ENCODE data around the gene HSPB8.

HSPB8 gene

DNA sequence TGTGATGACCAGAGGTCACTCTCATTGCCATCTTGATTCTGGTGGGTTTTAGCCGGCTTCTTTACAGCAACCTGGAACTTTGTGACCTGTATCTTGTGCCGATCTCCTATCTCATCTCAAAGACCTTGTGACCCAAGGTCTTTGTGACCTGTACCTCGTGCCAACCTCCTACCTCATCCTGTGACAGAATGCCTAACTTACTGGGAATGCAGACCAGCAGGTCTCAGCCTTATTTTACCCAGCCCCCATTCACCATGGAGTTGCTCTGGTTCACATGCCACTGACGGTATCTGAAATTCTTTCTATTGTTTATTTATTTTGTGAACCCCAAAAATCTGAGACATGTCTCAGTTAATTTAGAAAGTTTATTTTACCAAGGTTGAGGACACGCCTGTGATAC is 7.4 kb upstream of the HSPB8 start:
- no peak for DNase-seq (ENCODE audit: low read depth, low spot score)

DNA sequence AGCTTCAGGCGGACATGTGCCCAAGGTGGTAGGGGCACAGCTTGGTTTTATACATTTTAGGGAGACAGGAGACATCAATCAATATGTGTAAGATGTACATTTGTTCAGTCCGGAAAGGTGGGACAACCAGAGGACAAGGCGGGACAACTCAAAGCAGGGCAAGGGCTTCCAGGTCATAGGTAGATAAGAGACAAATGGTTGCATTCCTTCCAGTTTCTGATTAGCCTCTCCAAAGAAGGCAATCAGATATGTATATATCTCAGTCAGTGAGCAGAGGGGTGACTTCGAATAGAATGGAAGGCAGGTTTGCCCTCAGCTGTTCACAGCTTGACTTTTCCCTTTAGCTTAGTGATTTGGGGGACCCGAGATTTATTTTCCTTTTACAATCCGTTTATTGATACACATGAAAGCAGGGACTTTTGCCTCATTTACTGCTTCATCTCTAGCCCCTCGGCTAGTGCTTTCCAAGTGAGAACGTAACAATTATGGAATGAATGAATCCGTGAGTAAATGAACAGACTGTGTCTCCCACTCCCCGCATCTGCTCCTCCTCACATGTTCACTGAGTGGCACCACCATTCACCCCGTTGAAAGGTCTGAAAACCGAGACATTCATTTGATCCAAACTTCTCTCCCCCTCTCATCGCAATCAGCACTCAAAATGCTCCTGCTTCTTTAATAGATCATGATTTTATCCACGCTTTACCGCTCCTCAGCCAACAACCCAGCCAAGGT is 6.9 kb upstream of the HSPB8 start:
- DNase-seq (ENCODE audit: low read depth, low spot score) = no peak

DNA sequence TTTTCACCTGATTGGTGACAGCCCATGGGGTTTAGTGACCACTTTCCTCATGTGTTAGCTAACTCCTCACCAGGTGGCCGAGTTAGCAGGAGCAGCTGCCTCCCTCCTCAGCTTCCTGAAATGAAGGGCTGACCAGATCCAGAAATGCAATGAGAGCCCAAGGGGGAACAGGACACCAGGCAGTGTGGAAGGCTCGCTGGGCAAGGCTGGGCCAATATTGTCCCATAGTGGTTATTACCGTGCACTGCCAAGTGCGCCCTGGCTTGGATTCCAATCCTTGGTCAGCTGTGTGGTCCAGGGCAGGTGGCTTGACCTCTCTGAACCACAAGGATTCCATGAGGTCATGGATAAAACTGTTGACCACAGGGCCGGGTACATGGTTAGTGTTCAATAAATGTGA is 3.6 kb upstream of the HSPB8 start:
- DNase-seq (ENCODE audit: low read depth, low spot score) = no peak

DNA sequence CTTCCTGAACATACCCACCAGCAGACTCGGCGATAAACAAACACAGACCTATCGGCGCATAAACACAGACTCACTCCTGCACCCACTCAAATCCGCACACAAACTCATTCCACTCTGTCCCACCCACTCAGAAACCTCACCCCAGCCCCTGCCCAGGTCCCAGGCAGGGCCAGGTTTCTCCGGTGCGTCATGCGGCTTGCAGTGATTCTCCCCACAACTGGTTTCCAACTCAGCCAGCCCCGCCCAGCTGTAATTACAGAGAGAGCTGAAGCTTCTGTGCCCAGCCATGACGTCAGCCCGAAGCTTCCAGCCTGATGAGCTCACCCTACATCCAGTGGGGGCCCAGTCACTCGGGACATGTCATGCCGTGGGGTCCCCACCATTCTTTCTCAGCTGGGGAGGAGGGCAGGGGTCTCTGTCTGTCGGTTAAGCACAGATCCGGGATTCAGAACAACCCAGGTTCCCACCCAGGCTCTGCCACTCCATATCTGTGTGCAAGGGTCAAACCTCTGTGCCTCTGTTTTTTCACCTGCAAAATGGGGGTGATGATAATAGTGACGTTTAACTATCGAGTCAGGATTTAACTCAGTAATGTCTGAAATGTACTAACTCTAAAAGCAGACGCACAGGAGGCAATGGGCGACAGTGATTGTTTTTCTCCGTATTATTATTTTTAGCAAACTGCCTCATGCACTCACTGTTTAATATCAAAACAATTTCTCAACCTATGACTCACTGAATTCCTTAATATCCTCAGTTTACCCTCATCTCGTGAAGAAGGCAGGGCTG is 2.3 kb upstream of the HSPB8 start:
- peak; percentile 90 for DNase-seq (ENCODE audit: low read depth, low spot score)

DNA sequence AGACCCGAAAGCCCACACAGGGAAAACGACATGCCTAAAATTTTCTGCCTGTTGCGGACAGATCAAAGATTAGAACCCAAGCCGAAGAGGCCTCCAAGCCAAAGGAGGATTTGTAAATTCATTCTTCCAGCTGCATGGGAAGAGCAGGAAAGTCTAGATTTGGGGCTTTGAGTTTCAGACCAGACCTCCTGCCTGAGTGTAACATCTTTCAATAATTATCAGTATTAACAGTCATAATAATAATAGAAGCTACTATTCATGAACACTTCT is 1.7 kb upstream of the HSPB8 start:
- DNase-seq (ENCODE audit: low read depth, low spot score) = no peak

DNA sequence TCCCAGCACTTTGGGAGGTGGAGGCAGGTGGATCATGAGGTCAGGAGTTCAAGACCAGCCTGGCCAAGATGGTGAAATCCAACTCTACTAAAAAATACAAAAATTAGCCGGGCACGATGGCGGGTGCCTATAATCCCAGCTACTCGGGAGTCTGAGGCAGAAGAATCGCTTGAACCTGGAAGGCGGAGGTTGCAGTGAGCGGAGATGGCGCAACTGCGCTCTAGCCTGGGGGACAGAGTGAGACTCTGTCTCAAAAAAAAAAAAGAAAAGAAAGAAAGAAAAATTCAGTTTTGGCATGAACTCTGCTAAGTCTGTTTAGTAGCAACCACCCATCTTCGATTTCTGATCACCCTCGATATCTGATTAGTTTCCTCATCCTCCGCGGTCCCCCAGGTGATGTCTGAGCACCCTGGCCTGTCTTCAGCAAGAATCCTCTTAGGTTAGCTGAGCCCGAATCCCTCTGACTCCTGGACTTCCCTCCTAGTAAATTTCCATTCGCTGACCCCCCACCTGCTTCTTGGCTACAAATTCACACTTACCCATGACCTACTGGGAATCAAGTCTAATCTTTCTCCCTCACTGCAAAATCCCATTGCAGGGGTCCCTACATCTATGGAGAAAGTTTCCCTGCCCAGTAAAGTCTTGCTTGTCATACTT is 879 bp upstream of the HSPB8 start:
- DNase-seq (ENCODE audit: low read depth, low spot score) = no peak

DNA sequence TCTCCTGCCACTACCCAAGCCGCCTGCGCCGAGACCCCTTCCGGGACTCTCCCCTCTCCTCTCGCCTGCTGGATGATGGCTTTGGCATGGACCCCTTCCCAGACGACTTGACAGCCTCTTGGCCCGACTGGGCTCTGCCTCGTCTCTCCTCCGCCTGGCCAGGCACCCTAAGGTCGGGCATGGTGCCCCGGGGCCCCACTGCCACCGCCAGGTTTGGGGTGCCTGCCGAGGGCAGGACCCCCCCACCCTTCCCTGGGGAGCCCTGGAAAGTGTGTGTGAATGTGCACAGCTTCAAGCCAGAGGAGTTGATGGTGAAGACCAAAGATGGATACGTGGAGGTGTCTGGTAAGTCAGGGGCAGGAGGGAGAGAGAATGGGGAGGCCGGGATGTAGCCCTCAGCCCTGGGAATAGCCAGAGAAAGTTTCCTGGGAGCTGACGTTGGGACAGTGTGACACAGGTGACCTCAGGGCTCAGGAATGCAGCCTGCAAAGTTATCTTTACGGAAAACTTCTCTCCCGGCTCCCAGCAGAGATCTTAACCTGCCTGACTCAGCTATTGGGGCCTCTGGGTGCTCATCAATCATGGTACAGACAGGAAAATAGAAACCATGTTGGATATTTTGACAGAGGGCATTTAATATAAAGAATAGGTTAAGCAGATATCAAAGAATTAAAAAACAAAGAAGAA is 747 bp downstream of the HSPB8 start:
- peak; percentile 90 for DNase-seq (ENCODE audit: low read depth, low spot score)

DNA sequence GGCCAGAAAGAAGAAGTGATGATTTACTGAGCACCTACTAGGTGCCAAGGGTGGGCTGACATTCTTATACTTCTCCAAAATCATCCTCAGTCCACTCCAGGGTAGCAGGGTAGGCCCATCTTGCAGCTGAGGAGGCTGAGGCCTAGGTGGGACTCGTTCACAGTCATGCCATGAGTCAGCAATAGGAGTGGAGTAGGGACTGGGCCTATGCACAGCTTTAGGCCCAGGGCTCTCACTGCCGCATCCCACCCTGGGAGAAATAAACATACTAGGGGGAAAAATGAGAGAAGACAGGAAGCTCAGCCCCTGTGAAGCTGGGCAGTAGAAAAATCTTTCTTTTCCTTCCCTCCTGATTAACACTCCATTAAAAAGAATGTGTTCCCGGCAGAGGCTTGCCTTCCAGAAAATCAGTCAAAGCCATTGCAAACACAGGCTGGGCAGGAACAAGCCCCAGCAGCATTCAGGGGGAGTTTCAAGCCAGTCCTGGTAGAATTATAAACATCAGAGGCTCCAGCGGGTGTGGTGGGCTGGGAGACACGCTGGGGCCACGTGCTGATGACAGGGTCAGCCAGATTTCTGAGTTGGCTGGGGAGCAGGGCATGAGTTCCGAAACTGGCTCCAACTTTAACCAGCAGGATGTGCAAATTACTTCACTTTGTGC is 1.8 kb downstream of the HSPB8 start:
- peak; percentile 69 for DNase-seq (ENCODE audit: low read depth, low spot score)

DNA sequence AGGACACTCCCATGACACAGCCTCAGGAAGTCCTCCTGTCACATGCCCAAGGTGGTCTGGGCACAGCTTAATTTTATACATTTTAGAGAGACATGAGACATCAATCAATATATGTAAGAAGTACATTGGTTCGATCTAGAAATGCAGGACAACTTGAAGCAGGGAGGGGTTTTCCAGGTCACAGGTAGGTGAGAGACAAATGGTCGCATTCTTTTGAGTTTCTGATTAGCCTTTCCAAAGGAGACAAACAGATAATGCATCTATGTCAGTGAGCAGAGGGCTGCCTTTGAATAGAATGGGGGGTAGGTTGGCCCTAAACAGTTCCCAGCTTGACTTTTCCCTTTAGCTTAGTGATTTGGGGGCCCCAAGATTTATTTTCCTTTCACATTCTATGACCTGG is 2.5 kb downstream of the HSPB8 start:
- DNase-seq (ENCODE audit: low read depth, low spot score) = no peak

DNA sequence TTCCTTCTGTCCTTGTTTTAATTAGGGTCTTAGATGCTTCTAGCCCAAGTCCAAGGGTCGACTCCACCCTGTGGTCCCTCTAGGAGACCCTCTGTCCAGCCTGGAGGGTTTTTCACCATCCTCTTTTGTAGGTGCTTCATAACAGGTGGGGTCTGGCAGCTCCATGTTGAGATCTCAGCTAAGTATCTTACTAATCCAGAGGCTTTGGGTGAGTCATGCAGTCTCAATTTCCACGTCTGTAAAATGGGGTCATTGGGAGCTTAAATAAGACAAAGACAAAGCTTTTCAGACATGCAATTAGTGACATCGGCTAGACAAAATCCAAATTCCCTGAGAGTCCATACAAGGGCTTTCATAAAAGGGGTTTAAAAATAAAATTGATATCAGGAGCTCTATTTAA is 3.2 kb downstream of the HSPB8 start:
- no peak for DNase-seq (ENCODE audit: low read depth, low spot score)

DNA sequence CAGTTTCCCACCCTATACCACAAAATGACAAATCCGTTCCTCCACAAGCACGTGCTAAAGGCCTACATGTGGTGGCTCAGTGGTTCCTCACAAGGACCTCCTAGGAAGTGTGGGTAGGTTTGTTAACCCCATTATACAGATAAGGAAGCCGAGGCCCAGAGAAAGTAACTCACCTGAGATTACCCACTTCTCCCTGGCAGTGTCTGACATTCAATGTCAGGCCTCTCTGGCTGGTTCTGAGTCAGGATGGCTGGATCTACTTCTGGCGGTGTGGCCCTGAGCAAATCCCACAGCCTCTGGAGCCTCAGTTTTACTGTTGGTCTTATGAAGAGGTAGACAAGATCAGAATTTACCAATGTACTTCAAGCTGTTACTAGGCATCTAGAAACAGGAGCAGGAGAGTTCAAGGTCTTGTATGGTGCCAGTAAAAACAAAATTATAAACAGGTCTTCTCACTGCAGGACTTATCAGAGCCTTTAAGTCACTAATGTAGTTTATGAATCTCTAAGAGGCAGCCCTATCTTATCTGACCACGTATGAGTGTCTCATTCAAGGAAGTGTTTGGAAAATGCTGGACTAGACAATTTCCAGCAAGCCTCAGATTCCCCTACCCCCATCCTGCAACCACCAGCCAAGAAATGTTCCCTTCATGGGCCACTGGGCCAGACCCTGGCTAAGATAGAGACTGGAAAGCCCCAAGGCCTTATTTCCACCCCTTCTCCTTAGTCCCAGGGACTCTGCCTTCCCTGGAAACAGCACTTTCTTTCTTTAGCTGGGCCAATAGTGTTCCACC is 4.2 kb downstream of the HSPB8 start:
- peak; percentile 35 for DNase-seq (ENCODE audit: low read depth, low spot score)

DNA sequence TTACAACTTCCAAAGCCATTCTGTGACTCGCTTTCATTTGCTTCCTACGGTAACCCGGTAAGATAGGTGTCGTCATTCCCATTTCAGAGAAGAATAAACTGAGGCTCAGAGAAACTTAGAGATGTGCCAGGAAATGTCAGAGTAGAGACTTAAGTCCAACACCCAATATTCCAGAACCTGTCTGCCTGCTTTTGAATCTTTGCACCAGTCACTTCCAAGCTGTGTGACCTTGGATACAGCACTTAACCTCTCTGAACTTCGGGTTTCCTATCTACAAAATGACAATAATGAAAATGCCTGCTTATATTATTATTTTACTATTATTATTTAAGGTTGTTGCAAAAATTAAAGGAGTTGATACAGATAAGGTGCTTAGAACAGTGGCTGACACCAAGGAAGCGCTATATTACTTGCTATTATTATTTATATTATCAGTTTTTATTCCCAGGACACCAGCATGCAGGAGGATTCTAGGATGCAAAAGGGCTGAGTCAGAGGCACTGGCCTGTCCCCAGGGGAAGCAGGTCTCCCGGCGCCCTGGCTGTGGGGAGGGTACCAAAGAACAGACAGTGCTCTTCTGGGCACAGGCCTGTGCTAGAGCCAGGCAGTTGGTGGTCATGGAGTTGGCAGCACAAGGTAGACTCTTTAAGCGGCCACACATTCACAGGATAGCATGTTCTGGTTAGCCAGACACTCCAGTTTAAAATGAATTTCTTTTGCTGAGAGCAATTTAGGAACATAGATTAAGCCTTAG is 5.4 kb downstream of the HSPB8 start:
- no peak for DNase-seq (ENCODE audit: low read depth, low spot score)

DNA sequence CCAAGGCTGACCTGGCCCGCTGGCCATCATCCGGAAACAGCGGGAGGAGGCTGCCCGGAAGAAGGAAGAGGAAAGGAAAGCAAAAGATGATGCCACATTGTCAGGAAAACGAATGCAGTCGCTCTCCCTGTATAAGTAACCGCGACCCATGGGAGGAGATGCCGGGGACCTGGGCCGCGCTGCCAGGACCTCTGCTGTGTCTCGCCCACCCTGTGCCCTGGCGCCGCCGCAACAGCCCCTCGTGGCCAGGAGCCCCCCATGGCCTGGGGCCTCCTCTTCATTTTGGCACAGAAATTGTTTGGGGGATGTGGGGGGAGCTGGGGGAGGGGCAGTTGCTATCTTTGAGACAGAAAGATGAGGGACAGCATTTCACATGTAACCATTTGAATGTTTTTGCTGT is 16.5 kb downstream of the HSPB8 start:
- no peak for DNase-seq (ENCODE audit: low read depth, low spot score)

DNA sequence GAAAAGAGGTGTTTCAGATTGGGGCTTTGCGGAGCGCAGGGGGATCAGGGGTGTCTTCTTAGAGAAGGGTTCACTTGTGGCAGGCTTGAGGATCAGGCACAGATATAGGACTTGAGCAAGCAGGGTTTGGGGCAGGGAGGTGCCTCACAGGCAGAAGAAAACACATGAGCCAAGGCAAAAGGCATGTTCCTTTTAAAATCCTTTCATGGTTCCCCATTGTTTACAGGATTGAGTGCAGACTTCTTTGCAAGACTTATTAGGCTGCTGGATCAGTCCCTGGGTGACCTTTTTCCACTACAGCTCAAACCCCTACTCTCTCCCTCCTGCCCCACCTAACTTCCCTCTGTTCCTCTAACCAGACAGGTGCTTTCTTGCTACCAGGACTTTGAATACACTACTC is 19.7 kb downstream of the HSPB8 start:
- no peak for DNase-seq (ENCODE audit: low read depth, low spot score)

DNA sequence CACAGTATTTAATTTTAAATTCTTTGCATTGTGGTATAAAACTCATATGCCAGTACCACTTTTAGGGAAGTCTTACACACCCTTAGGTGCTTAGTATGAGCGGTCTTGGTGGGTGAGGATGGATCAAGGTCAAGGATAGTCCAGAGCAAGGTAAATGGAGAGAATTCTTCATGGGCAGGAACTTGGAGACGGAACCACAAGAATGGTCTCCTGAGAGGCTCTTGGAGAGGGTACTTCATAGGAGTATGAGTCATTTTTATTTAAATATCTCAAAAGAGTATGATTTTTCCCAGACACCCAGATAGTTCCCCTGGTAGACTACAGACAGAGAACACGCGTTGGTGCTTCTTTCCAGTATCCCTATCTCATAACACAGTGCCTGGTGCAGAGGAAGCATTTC is 21.9 kb downstream of the HSPB8 start:
- DNase-seq (ENCODE audit: low read depth, low spot score) = no peak

DNA sequence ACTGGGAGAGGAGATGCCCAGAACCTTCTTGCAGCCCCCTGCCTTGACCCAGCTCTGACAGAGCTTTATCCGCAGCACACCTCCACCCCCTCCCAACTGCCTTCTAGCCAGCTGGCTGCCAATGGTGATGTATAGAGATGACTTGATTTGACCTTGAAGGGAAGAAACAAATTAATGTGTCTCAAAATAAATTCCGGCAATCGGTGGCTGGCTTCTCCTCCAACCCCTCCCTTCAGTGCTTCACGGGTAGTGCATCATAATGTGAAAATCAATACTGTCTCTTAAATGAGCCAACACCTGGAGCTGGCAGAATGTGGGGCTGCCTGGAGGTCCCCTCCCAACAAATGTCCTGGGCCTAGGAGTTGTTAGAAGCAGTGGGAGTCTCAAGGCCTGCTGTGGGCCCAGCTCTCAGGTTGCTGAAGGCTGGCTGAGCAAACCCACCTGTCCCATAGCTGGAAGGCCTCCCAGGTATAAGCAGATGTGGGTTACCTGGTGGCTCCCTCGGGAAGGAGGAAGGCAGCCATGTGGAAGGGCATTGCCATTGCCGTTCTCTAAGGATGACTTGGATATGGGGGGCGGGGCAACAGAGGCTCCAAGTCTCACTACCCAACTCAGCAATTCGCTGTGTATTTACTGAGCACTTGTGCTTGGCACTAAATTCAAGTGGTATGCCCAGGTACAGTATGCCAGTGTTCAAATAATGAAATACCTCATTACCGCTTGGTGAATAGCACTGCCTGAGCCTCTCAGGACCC is 23.2 kb downstream of the HSPB8 start:
- no peak for DNase-seq (ENCODE audit: low read depth, low spot score)

DNA sequence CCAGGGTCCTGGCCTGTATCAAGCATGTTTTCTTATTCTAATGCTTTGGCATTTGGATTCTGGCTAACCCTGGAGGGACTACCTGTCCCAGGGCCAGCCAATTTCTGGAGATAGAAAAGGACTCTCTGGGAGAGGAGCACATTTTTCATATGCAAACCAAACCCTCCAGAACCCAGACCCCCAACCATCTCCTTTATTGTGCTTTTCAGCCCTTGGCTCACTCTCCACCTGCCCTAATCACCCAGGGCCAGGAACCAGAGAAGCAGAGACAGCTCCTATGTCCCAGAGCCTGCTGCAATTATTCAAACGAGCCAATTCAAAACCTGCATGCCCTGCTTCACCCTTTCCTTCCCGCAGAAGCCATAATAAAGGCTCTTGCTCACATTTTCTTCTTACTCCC is 23.8 kb downstream of the HSPB8 start:
- DNase-seq (ENCODE audit: low read depth, low spot score) = peak; percentile 55

DNA sequence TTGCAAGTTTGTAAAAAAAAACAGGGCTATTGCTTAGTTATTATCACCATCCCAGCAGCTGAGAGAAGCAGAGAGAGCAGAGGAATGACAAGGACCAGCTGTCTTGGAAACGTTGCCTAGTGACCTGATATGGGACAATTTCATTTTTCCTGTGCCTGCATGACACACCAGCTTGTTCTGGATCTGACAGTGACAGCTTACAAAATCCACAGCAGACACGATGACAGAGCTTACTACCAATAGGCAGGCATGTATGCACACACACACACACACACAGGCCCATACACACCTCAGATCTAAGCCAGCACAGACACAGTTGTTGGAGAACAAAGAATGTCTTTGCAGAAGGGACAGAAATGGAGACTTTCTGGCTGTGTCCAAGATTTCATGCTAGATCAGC is 25.4 kb downstream of the HSPB8 start:
- no peak for DNase-seq (ENCODE audit: low read depth, low spot score)

DNA sequence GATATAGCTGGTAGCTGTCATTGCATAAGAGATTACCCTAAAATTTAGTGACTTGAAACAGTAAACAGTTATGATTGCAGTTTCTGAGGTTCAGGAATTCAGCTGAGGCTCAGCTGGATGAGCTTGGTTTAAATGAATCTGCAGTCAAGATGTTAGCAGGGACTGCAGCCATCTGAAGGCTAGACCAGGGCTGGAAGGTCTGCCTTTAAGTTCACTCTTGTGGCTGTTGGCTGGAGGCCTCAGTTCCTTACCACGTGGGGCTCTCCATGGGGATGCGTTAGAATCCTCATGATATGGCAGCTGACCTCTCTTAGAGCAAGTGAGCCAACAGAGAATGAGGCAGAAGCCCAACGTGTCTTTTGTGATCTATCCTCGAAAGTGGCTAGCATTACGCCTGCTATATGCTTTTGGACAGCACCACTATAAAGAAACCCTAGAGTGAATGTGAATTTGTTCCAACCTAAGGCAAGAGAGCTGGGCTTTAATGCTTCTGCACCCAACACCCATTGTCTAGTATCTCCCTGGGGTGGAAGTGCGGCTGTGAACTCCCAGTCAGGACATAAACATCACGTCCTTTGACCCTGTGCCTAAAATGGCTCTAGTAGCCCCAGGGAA is 26.0 kb downstream of the HSPB8 start:
- peak; percentile 47 for DNase-seq (ENCODE audit: low read depth, low spot score)

All from ELF-1 (cell line).